RPMI8226 (cell line): ENCODE results near the gene NDUFS7.
A peak's percentile ranks its signal among the peaks of the same experiment; 100 is the strongest.
"Not testable (repeated sequence)": the region's sequence is repeated elsewhere in the genome, so short reads cannot be mapped to it uniquely, and the experiment has no call there.

Source experiments
- DNase-seq: peaks from one replicate; pipeline ENCODE4 v3.0.0-alpha.2; 2015

The NDUFS7 gene

DNA sequence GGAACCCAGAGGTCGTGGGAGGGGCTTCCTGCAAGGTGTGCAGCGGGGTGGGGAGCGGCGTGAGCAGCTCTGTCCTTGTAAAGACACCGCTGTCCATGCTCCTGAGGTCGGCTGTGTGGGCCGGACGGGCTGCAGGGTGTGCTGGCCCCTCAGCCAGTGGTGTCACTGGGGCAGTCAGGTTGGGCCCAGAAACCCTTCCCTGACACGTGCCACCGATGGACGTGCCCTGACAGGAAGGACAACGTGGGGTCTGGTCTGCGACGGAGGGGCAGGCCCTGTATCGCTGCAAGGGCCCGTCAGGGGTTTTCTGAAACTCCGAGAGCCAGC is 50.3 kb downstream of the NDUFS7 start:
- no peak for DNase-seq

DNA sequence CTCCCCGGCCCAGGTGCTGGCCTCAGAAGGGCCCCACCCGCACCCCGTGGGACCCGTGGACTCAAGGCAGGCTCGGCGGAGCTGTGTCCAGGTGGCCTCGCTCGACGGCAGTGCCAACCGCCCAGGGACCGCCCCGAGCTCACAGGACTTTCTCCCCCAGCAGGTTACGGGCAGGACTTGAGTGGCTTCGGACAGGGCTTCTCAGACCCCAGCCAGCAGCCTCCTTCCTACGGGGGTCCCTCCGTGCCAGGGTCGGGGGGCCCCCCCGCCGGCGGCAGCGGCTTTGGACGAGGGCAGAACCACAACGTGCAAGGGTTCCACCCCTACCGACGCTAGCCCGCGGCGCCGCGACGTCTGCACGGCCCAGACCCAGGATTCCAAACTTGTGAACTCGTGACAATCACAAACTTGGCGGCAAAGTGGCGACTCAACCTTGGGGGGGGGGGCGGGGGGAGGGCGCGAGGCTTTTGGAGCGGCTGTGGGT is 50.9 kb downstream of the NDUFS7 start:
- no peak for DNase-seq

DNA sequence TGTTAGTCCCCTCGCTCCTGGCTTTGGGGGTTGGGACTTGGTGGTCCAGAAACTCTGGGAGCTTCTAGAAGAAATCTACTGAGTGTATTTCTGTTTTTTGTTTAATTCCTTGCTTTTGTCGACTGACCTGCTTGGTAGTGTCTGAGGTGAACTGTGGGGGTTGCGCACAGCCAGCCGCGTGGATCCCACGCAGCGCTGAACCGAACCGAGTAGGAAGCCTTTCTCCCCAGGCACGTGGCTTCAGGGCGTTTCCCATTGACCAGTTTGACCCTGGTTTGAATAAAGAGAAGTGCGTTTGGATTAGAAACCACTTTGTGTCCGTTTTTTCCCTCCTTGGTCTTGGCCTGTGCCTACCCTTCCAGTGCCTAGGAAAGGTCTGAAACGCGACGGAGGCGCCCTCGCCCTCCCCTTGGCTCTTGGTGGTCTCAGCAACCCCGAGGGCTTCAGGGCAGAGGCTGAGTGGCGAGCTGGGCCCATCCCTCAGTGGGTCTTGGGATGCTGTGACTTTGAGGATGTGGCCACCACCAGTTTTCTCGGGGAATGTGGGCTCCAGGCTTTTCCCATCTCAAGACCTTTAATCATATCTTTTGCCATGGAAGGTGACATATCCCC is 51.8 kb downstream of the NDUFS7 start:
- no peak for DNase-seq

DNA sequence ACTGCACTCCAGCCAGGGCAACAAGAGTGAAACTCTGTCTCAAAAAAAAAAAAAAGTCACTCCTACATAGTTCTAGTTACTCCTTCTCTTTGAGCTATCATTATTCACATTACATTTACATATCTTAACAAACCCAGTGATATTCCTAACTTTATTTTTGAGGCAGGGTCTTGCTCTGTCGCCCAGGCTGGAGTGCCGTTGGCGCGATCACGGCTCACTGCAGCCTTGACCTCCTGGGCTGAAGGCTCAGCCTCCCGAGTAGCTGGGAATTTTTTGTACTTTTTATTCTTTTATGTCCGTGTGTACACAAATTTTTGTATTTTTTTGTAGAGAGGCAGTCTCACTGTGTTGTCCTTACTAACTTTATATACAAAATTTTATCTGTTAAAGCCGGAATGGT is 53.9 kb downstream of the NDUFS7 start:
- no peak for DNase-seq

DNA sequence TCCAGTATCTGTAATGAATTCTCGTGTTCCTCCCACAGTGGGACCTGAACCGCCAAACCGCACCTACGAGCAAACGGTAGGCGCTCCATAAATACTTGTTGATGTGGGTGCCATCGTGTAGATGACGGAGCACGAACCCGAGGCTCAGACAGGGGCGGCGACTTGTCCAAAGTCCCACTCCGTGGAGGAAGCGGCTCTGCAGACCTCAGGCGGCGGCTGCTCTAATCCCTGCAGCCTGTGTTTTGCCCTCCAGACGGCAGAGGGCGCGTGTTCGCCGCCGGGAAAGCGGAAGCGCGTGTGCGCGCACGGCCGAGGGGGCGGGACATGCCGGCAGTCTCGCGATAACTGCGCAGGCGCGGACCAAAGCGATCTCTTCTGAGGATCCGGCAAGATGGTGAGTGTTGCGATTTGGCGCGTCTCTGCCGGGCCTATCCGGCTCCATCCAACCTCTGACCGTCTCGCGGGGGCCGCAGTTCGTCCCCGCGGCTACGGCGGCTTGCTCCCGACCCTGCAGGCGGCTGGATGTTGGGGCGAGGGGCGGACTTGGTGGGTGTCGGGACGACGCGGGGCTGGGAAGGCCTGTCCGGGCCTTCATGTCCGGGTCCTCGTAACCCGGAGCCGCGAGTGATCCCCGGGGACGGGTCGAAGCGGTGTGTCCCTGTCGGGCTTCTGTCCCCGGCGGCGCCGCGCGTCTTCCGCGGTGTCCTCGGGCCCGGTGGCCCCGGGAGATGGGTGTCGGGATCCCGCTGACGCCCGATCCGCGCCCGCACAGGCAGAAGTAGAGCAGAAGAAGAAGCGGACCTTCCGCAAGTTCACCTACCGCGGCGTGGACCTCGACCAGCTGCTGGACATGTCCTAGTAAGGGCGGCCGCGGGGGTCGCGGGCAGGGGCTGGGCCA is 54.6 kb downstream of the NDUFS7 start, which contains the start of gene RPS15:
Gene RPS15, plus strand, starts transcription at position 362 of the 898 bp plus-strand sequence. Its CDS starts 30 bp downstream, at position 392.
- peak; percentile 97 for DNase-seq

DNA sequence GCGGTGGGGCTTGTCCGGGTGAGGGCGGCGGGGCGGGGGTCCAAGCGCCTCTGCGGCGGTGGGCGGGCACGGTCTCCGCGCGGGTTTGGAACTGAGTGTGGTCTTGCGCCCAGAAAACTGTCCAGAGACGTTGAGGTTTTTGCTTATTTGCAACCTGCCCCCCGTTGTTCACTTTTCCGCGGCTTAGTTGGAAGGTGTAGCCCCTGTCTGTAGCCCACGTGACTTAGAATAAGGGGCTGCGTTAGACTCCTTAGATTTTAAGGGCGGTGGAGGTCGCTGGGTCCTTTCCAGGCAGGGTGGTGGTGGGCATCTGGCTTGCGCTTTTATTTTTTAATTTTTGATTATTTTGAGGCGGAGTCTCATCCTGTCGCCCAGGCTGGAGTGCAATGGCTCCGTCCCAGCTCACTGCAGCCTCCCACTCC is 55.2 kb downstream of the NDUFS7 start:
- no peak for DNase-seq

GRCh38 chr19:1439525-1440417 is 56.1 kb downstream of the NDUFS7 start:
- not testable (repeated sequence) for DNase-seq

- DNase-seq, result no peak
Measured at GRCh38 chr19:1440418-1440801, 56.7 kb downstream of the NDUFS7 start.

GRCh38 chr19:1441022-1441426 is 57.3 kb downstream of the NDUFS7 start:
- no peak for DNase-seq

GRCh38 chr19:1441677-1442438 is 58.2 kb downstream of the NDUFS7 start:
- DNase-seq, result no peak
